HFF-Myc (cell line): ENCODE measurements around the gene EML6.

ENCODE experiments used
- DNase-seq: peaks from one replicate; pipeline ENCODE4 v3.0.0-alpha.2; 2011; ENCODE audit warnings: low read depth; ENCODE audit errors: extremely low read depth
- H3K4me3 ChIP-seq: replicated peaks from 2 replicates; pipeline ENCODE4 v1.5.1; 2011; ENCODE audit warnings: low read depth, mild to moderate bottlenecking, control low read depth, low read length
- CTCF ChIP-seq: IDR thresholded peaks from 2 replicates; pipeline ENCODE4 v1.5.1; 2012; ENCODE audit warnings: mild to moderate bottlenecking, low read depth, low read length, control low read depth; ENCODE audit errors: missing control alignments

The EML6 gene

GRCh38 chr2:54962511-54962910, 239.0 kb downstream of the EML6 start:
- no peak for TF ChIP-seq CTCF
- no peak for DNase-seq

DNA sequence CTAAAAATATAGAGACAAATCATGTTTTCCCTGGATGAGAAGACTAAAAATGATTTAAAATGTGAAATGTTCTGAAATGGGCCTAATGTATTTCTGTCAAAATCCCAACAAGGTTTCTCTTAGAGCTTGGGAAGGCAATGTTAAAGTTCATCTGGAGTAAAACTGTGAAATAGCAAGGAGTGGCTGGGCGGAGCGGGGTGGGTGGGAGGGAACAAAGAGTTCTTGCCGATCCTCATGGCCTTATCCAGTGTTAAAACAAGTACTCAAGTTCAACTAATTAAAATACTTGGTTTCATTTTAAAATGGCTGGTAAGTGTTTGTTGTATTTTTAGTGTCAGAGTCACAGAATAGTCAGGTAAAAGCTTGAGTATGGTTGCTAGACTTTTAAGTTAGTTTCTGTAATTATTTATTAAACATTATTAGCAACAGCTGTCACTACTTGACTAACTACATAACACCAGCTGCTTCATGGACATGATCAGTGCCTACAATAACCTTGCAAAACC, 239.5 kb downstream of the EML6 start:
- no peak overlapping the region for H3K4me3 ChIP-seq
- no peak for DNase-seq
- no peak for TF ChIP-seq CTCF

More at GRCh38 chr2:54962511-54962910, 239.0 kb downstream of the EML6 start:
- no peak overlapping the region for H3K4me3 ChIP-seq

DNA sequence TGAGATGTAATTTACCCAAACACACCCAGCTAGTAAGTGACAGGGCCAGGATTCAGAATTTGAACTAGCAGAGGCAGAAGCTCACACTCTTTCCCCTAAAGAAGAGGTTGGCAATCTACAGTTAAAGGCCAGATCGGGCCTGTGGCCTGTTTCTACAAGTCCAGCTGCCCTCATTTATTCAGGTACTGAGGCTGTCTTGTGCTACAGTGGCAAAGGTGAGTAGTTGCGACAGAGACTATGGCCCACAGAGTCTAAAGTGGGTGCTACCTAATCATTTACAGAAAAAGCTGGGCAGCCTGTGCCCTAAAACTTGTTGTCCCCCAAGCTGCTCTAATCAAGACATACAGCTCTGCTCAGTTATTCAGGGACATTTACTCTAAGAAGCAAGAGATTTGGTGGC, 240.0 kb downstream of the EML6 start:
- H3K4me3 ChIP-seq: no peak overlapping the region
- no peak for TF ChIP-seq CTCF
- DNase-seq: no peak

DNA sequence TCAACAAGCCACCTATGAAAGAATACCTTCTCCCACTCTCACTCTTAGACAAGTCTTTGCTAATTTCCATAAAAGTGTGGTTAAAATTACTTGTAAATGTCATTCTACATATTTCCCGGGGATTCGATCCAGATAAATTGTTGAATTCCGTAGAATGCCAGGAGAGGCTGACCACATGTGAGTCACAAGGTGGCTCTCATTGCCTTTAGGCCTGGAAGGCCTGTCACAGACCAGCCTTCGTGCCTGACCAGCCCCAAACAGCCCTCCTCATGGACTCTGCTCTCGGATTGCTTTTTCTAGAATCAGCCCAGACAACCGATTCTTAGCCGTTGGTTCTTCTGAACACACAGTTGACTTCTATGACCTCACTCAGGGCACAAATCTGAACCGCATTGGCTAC, 240.8 kb downstream of the EML6 start:
- no peak for TF ChIP-seq CTCF
- no peak for DNase-seq
- H3K4me3 ChIP-seq: no peak overlapping the region

DNA sequence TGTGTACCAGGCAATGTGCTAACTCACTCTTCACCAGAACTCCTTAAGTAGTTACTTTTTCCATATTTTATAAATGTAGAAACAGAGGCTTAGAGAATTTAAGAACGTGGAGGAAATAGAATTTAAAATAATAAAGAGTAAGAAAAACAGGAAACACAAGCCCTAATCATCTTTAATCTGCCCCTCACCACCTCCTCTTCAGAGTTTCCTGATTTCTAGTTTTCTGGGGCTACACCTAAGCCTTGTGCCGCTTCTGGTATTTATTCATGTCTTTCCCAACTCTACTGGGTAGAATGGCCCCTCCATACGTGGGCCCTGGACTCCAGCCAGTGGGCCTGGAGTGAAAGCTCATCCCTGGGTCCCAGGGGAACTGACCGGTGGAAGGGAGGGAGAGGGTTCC, 241.4 kb downstream of the EML6 start:
- TF ChIP-seq CTCF: no peak
- H3K4me3 ChIP-seq: no peak overlapping the region
- no peak for DNase-seq

- TF ChIP-seq CTCF: no peak
- no peak overlapping the region for H3K4me3 ChIP-seq
- no peak for DNase-seq
Observed at GRCh38 chr2:54965425-54965824, 242.0 kb downstream of the EML6 start.

DNA sequence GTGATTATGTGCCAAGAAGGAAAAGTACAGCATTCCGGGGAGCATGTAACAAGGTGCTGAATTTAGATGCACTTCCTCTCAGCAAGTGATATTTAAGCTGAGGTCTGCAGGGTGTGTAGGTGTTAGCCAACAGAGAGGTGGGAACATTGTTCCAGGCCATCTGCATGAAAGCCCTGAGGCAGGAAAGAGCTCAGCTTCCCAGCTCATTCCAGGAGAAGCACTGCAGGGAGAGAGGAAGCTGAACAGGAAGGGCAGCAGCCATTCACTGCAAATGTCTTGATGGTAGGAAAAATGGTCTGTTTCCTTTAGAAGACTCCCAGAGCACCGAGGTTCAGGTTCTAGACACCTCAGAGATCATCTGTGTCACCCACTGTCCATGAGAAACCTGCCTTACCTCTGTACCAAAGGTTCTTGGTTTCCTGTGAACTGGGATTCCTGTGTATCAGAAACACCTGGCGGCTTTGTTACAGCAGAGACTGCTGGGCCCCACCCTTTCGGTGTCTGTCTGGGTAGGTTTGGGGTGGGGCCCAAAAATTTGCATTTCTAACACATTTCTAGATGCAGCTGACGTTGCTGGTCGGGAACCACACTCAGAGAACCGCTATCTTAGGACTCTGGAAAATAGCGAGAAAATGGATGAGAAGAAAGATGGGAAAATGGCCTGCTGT, 242.8 kb downstream of the EML6 start:
- TF ChIP-seq CTCF: no peak
- no peak overlapping the region for H3K4me3 ChIP-seq
- DNase-seq: no peak
